ENCODE measurements around the gene RAI1. TPM values are rescaled to one million over a fixed set of nuclear protein-coding genes. Genes with fewer than 3 reads are reported as not detected.
"Not testable (repeated sequence)": the region's sequence is repeated elsewhere in the genome, so short reads cannot be mapped to it uniquely, and the experiment has no call there.

Gene RAI1
- total RNA-seq, 1 donor from 2014 or later, result 39.1 TPM

- H3K4me1 Mint-ChIP-seq (ENCODE audit: low read depth, unreplicated experiment), result peaks cover 3% of the 10 kb centered on the region
- TF ChIP-seq CTCF (IDR thresholded peaks at IDR 0.05; ENCODE audit: insufficient read depth, low read depth, low read length) (no peak), EZH2 (IDR thresholded peaks at IDR 0.05; ENCODE audit: insufficient read depth, low read length) (no peak)
Measured at GRCh38 chr17:17636272-17636885, 44.9 kb upstream of the RAI1 start.

GRCh38 chr17:17638467-17638866 lies 42.8 kb upstream of the RAI1 start:
- Histone ChIP-seq H2AFZ (ENCODE audit: low read depth, low read length) (no peak overlapping the region), H3K9me3 (ENCODE audit: insufficient read depth, low read depth, low read length) (no peaks in the 10 kb centered on the region), H3K27ac (ENCODE audit: low read depth, low read length) (no peak overlapping the region), H3K36me3 (ENCODE audit: insufficient read depth, low read length) (no peaks in the 10 kb centered on the region), H4K20me1 (ENCODE audit: insufficient read depth, low read length) (no peaks in the 10 kb centered on the region), H3K4me1 (ENCODE audit: insufficient read depth, low read length) (no peaks in the 10 kb centered on the region), H3K79me2 (ENCODE audit: insufficient read depth, low read length) (no peaks in the 10 kb centered on the region), H3K9ac (ENCODE audit: low read length) (no peak overlapping the region), H3K4me2 (ENCODE audit: low read length) (no peak overlapping the region), H3K27me3 (ENCODE audit: insufficient read depth, low read length) (no peaks in the 10 kb centered on the region), H3K4me3 (ENCODE audit: insufficient read depth, low read depth, low read length) (no peak overlapping the region)
- DNase-seq (ENCODE audit: low read depth) (no peak), FAIRE-seq (no peak)
- TF ChIP-seq CTCF (IDR thresholded peaks at IDR 0.05; ENCODE audit: insufficient read depth, low read depth, low read length), result no peak
- no peaks in the 10 kb centered on the region for H3K36me3 Mint-ChIP-seq (ENCODE audit: low read depth, unreplicated experiment)
- peaks cover 3% of the 10 kb centered on the region for H3K4me1 Mint-ChIP-seq (ENCODE audit: low read depth, unreplicated experiment)
- H3K27ac Mint-ChIP-seq (ENCODE audit: unreplicated experiment), result no peak overlapping the region
- H3K4me3 Mint-ChIP-seq (ENCODE audit: unreplicated experiment), result no peak overlapping the region
- no peaks in the 10 kb centered on the region for H3K9me3 Mint-ChIP-seq (ENCODE audit: unreplicated experiment)
- peaks cover 34% of the 10 kb centered on the region for H3K27me3 Mint-ChIP-seq (ENCODE audit: low read depth, unreplicated experiment)

More at GRCh38 chr17:17636272-17636885, 44.9 kb upstream of the RAI1 start:
- Histone ChIP-seq H4K20me1 (ENCODE audit: insufficient read depth, low read length) (no peaks in the 10 kb centered on the region), H3K27me3 (ENCODE audit: insufficient read depth, low read length) (peaks cover 3% of the 10 kb centered on the region), H3K4me2 (ENCODE audit: low read length) (no peak overlapping the region), H3K9ac (ENCODE audit: low read length) (no peak overlapping the region), H2AFZ (ENCODE audit: low read depth, low read length) (no peak overlapping the region), H3K79me2 (ENCODE audit: insufficient read depth, low read length) (no peaks in the 10 kb centered on the region), H3K4me1 (ENCODE audit: insufficient read depth, low read length) (no peaks in the 10 kb centered on the region), H3K4me3 (ENCODE audit: insufficient read depth, low read depth, low read length) (no peak overlapping the region), H3K36me3 (ENCODE audit: insufficient read depth, low read length) (no peaks in the 10 kb centered on the region), H3K27ac (ENCODE audit: low read depth, low read length) (no peak overlapping the region), H3K9me3 (ENCODE audit: insufficient read depth, low read depth, low read length) (no peaks in the 10 kb centered on the region)
- H3K9me3 Mint-ChIP-seq (ENCODE audit: unreplicated experiment), result peaks cover 7% of the 10 kb centered on the region
- H3K4me3 Mint-ChIP-seq (ENCODE audit: unreplicated experiment), result no peak overlapping the region
- no peak overlapping the region for H3K27ac Mint-ChIP-seq (ENCODE audit: unreplicated experiment)
- H3K27me3 Mint-ChIP-seq (ENCODE audit: low read depth, unreplicated experiment), result peaks cover 48% of the 10 kb centered on the region
- FAIRE-seq (no peak), DNase-seq (ENCODE audit: low read depth) (peak; percentile 14)
- H3K36me3 Mint-ChIP-seq (ENCODE audit: low read depth, unreplicated experiment), result no peaks in the 10 kb centered on the region

GRCh38 chr17:17639661-17640270 lies 41.5 kb upstream of the RAI1 start:
- not testable (repeated sequence) for H3K79me2 ChIP-seq (ENCODE audit: insufficient read depth, low read length); H3K9me3 ChIP-seq (ENCODE audit: insufficient read depth, low read depth, low read length); H3K4me1 Mint-ChIP-seq (ENCODE audit: low read depth, unreplicated experiment); H2AFZ ChIP-seq (ENCODE audit: low read depth, low read length); H4K20me1 ChIP-seq (ENCODE audit: insufficient read depth, low read length); H3K4me3 Mint-ChIP-seq (ENCODE audit: unreplicated experiment); H3K9me3 Mint-ChIP-seq (ENCODE audit: unreplicated experiment); FAIRE-seq; H3K4me3 ChIP-seq (ENCODE audit: insufficient read depth, low read depth, low read length); H3K4me1 ChIP-seq (ENCODE audit: insufficient read depth, low read length); H3K4me2 ChIP-seq (ENCODE audit: low read length); H3K27ac ChIP-seq (ENCODE audit: low read depth, low read length); H3K36me3 Mint-ChIP-seq (ENCODE audit: low read depth, unreplicated experiment); H3K36me3 ChIP-seq (ENCODE audit: insufficient read depth, low read length); H3K27ac Mint-ChIP-seq (ENCODE audit: unreplicated experiment); DNase-seq (ENCODE audit: low read depth); H3K27me3 ChIP-seq (ENCODE audit: insufficient read depth, low read length); H3K9ac ChIP-seq (ENCODE audit: low read length)
- H3K27me3 Mint-ChIP-seq (ENCODE audit: low read depth, unreplicated experiment), result peaks cover 26% of the 10 kb centered on the region
